Pancreas (tissue), 10 donors: ENCODE data around the gene PDZD4. TPM values are rescaled to one million over a fixed set of nuclear protein-coding genes. Genes with fewer than 3 reads are reported as not detected.
A peak's percentile ranks its signal among the peaks of the same experiment; 100 is the strongest.

Experiments used
- ATAC-seq, 4 donors: fragments of 200-7000 bp; cut with Tn5 transposase; one replicate each; pipeline versions ENCODE4 v1.8.0 to v1.9.1; 2020; ENCODE audit warnings: mild to moderate bottlenecking in 4 of 4, moderate library complexity in 4 of 4
- DNase-seq, 6 donors: peaks; one replicate each; pipeline ENCODE4 v3.0.0-alpha.2; 2020
- FAIRE-seq: peaks from 2 replicates; lab custom pipeline; 2012; peaks lifted over from hg19 to GRCh38; lab: Jason Lieb, UNC
- H3K27ac ChIP-seq, 4 donors: fragments of 200-600 bp; sonication (generic); 1 replicate in 3 of 4; 2 replicates in 1 of 4; pipeline versions ENCODE4 v1.5.0 to v1.8.0; 2020
- H3K27me3 ChIP-seq, 4 donors: fragments of 200-600 bp; one replicate each; pipeline ENCODE4 v1.8.0; 2021
- H3K36me3 ChIP-seq, 3 donors: fragments of 200-600 bp; sonication (generic) in 1 of 3; one replicate each; pipeline versions ENCODE4 v1.5.0 to v1.8.0; 2020 to 2021
- H3K4me1 ChIP-seq, 3 donors: fragments of 200-600 bp; one replicate each; pipeline ENCODE4 v1.8.0; 2021
- H3K4me3 ChIP-seq, 4 donors: fragments of 200-600 bp; sonication (generic) in 2 of 4; one replicate each; pipeline versions ENCODE4 v1.5.0 to v1.8.0; 2020 to 2021
- H3K9me3 ChIP-seq, 4 donors: fragments of 200-600 bp; one replicate each; pipeline ENCODE4 v1.8.0; 2021
- WGBS, 2 donors: extraction: QIAGEN DNeasy Blood & Tissue Kit; methylation state at CpG; one replicate each; pipeline ENCODE4 v1.1.7; 2013; 5-methylcytosine and 5-hydroxymethylcytosine counted together
- intact Hi-C, 3 donors: fragments of 100-400 bp; cut with DNase I; formaldehyde crosslinking; loops; one replicate each; pipeline versions ENCODE4 v1.11.1 to v1.14.2; 2022
- polyA plus RNA-seq, 2 donors: library from polyadenylated mRNA; stranded (reverse); fragments of 200-250 nt; gene quantifications; one replicate each; pipeline ENCODE4 v1.2.3, GENCODE V29; 2013
- total RNA-seq, 6 donors: library from RNA; stranded (reverse); fragmentation: NEBNext Ultra II Directional in 4 of 6; extraction: Animal tissue kit (Norgen Biotek cat#: 25700) in 4 of 6; gene quantifications; one replicate each; pipeline versions ENCODE4 v1.2.1 to v1.2.4, GENCODE V29; 2021 to 2023
- TF ChIP-seq, protein P1 (sequence below), 4 donors: fragments of 200-600 bp; sonication (generic) in 3 of 4; IDR thresholded peaks; one replicate each; pipeline versions ENCODE4 v1.5.0 to v1.8.0; 2021; ENCODE audit warnings: antibody characterized with exemption in 4 of 4
- donor health status: healthy with polysubstance abuse.
- donor health status: DM: no; HTN: no; CAD: no; lungs with moderate emphysema.
- donor health status: DM: no; HTN: no; CAD: no.
- donor health status: control.
- donor health status: control.
- donor health status: Bipolar disorder and iron deficiency.
- donor health status: DM: yes; HTN: yes; CAD: no.
- donor health status: DM: no; HTN: no; CAD: no.
- donor health status: DM: no; HTN: no; CAD: no.
- donor health status: DM: yes; HTN: yes; CAD: no.

PDZD4 gene
- total and polyA plus RNA-seq, 8 donors = 0.79 to 15.2 (median 1.6) TPM

DNA sequence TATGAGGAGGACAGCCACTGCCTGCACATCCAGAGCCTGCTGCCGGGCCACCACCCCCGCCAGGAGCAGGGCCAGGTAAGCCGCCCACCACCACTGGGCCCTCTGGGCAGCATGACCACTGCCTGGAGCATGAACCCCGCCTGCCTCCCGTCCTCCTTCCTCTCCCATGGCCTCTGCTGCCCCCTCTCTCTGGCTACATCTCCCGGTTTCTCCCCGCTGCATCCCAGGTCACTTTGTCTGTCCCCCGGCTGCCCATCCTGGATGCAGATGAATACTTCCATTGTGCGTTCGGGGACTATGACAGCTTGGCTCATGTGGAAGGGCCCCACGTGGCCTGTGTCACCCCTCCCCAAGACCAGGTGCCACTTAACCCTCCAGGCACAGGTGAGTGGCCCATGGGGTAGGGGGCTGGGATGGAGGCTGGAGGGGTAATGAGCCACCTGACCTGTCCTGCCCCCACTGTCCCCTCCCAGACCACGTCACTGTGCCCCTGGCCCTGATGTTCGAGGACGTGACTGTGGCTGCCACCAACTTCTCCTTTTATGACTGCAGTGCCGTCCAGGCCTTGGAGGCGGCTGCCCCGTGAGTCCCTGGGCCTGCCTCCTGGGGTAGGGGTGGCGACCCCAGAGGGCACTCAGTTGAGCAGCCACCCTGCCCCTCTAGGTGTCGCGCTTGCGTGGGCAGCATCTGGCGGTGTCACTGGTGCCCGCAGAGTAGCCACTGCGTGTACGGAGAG lies 60.3 kb downstream of the PDZD4 start:
- no peak overlapping the region for H3K27ac ChIP-seq
- H3K4me1 ChIP-seq = no peaks in the 10 kb centered on the region
- TF ChIP-seq, protein P1, sequence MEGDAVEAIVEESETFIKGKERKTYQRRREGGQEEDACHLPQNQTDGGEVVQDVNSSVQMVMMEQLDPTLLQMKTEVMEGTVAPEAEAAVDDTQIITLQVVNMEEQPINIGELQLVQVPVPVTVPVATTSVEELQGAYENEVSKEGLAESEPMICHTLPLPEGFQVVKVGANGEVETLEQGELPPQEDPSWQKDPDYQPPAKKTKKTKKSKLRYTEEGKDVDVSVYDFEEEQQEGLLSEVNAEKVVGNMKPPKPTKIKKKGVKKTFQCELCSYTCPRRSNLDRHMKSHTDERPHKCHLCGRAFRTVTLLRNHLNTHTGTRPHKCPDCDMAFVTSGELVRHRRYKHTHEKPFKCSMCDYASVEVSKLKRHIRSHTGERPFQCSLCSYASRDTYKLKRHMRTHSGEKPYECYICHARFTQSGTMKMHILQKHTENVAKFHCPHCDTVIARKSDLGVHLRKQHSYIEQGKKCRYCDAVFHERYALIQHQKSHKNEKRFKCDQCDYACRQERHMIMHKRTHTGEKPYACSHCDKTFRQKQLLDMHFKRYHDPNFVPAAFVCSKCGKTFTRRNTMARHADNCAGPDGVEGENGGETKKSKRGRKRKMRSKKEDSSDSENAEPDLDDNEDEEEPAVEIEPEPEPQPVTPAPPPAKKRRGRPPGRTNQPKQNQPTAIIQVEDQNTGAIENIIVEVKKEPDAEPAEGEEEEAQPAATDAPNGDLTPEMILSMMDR (IDR thresholded peaks at IDR 0.05) = no peak
- FAIRE-seq (no peak), DNase-seq (peak in 2 of 6 donors; percentile 8 to 70), ATAC-seq (no peak)
- WGBS, 2 donors = 82 to 89% methylated on average over 24 to 25 of the region's 25 CpGs
- H3K27me3 ChIP-seq = no peaks in the 10 kb centered on the region
- no peaks in the 10 kb centered on the region for H3K9me3 ChIP-seq
- intact Hi-C loops = loop anchor here (5.0 to 10.0 kb wide), 2 partner anchors 182 to 185 kb away; no protein-coding TSS in a partner anchor
- no peaks in the 10 kb centered on the region for H3K36me3 ChIP-seq
- no peak overlapping the region for H3K4me3 ChIP-seq

DNA sequence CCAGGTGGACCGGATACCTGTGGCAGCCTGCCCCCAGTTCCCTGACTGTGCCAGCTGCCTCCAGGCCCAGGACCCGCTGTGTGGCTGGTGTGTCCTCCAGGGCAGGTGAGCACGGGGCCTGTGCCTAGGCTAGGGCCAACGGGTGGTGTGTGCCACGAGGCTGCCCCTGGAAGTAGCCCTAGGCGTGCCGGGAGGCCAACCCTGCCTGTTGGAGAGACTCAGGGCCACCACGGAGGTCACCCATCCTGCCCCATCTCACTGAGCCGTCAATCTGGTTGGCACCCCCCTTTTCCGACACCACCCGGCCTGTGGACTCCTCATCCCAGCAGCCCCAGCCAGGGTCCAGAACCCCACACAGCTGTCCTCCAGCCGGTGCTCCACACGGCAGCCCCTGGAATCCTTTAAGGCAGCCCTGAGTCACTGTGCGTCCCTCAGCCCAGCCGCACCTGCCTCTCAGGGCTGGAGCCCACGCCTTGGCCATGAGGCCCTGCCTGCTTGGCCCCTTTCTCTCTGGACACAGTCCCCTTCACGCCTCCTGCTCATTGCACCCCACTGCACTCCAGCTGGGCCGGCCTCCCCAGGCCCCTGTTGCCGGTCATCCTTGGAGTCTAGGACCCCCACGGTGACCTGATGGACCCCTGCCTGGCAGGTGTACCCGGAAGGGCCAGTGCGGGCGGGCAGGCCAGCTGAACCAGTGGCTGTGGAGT lies 61.0 kb downstream of the PDZD4 start:
- DNase-seq (peak in 2 of 6 donors; percentile 8 to 74), FAIRE-seq (no peak), ATAC-seq (no peak)
- TF ChIP-seq, protein P1 (IDR thresholded peaks at IDR 0.05) = no peak
- intact Hi-C loops = loop anchor here in 2 of 3 donors (5.0 to 10.0 kb wide), 2 partner anchors 183 to 185 kb away; no protein-coding TSS in a partner anchor
- H3K4me1 ChIP-seq = no peaks in the 10 kb centered on the region
- H3K4me3 ChIP-seq = no peak overlapping the region
- H3K9me3 ChIP-seq = no peaks in the 10 kb centered on the region
- 85 to 86% methylated on average over 23 of the region's 23 CpGs for WGBS, 2 donors
- no peaks in the 10 kb centered on the region for H3K27me3 ChIP-seq
- H3K27ac ChIP-seq = no peak overlapping the region
- no peaks in the 10 kb centered on the region for H3K36me3 ChIP-seq

DNA sequence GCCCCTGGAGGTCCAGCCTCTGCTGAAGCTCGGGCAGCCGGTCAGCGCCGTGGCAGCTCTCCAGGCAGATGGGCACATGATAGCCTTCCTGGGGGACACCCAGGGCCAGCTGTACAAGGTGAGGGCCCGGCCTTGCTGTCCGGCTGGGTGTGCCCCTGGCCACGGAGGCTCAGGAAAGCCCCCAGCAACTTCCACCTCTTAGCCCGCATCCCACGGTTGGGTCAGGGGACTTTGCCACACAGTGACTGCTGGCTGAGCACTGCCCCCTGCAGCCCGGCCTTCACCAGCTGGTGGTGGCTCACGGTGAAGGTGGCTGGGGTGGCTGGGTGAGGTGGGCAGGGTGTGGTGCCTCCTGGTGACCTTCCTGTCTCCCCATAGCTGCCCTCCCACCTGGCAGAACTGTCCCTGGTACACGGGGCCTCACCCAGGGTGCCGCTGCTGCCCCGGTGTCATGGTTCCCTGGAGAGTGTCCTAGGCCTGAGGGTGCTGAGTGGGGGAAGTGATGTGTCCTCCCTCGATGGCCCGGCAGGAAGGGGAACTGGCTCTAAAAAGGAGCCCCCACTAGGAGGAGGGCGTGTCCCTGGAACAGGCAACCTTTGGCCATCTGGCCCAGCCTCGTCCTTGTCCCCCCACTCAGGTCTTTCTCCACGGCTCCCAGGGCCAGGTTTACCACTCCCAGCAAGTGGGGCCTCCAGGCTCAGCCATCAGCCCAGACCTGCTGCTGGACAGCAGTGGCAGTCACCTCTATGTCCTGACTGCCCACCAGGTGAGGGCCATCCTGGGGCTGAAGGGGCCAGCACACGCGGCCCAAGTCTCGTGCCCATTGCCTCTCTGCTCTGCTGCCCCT lies 61.8 kb downstream of the PDZD4 start:
- FAIRE-seq (no peak), DNase-seq (peak in 3 of 6 donors; percentile 13 to 74 (median 30)), ATAC-seq (no peak)
- peaks cover 0 to under 1% (median 0%) of the 10 kb centered on the region in 4 donors for H3K27me3 ChIP-seq
- no peaks in the 10 kb centered on the region for H3K9me3 ChIP-seq
- H3K36me3 ChIP-seq = no peaks in the 10 kb centered on the region
- H3K4me1 ChIP-seq = no peaks in the 10 kb centered on the region
- H3K4me3 ChIP-seq = no peak overlapping the region
- TF ChIP-seq, protein P1 (IDR thresholded peaks at IDR 0.05) = no peak
- 85 to 88% methylated on average over 20 to 22 of the region's 22 CpGs for WGBS, 2 donors
- no peak overlapping the region for H3K27ac ChIP-seq
- intact Hi-C loops = loop anchor here in 2 of 3 donors (5.0 to 10.0 kb wide), 2 partner anchors 184 to 186 kb away; no protein-coding TSS in a partner anchor

DNA sequence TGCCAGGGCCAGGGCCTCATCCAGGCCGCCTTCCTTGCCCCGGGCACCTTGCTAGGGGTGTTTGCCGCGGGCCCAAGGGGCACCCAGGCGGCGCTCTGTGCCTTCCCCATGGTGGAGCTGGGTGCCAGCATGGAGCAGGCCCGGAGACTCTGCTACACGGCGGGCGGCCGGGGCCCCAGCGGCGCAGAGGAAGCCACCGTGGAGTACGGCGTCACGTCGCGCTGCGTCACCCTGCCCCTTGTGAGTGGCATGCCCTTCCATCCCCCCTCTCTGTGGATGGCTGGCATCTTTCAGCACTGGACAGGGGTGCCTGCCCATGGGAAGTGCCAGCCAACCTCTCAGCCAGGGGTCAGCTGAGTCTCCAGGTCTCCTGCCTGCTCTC lies 62.7 kb downstream of the PDZD4 start:
- Histone ChIP-seq H3K4me3 (no peak overlapping the region), H3K4me1 (no peaks in the 10 kb centered on the region), H3K27ac (no peak overlapping the region), H3K27me3 (peaks cover 0 to 3% (median 0%) of the 10 kb centered on the region in 4 donors), H3K36me3 (no peaks in the 10 kb centered on the region), H3K9me3 (no peaks in the 10 kb centered on the region)
- FAIRE-seq (no peak), ATAC-seq (no peak), DNase-seq (peak in 1 of 6 donors; percentile 78)
- TF ChIP-seq, protein P1 (IDR thresholded peaks at IDR 0.05) = no peak
- intact Hi-C loops = loop anchor here in 2 of 3 donors (5.0 to 10.0 kb wide), 2 partner anchors 185 to 187 kb away; no protein-coding TSS in a partner anchor
- 93% methylated on average over 20 of the region's 20 CpGs for WGBS, 2 donors
